ENCODE results near the gene PTPRG. TPM values are rescaled to one million over a fixed set of nuclear protein-coding genes. Genes with fewer than 3 reads are reported as not detected.
"Not testable (repeated sequence)": the region's sequence is repeated elsewhere in the genome, so short reads cannot be mapped to it uniquely, and the experiment has no call there.

PTPRG gene
- total RNA-seq, 2 experiments from 2014 or later, result 0.13 to 0.70 TPM

DNA sequence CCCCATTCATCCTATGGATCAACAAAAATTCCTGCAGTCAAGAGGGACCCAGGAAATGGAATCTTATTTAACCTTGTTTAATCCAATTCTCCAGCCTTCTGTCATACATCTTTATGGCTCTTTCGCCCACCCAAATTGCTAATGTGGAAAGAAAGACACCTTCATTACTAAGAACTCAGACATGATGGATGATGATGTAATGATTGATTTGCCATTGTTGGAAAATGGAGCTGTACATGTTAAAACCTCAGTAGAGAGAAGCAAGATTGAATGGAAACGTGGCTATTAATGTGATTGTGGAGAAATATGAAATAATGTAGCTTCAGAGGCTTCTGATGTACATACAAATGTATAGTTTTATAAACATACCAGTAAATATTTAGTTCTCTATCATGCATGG, 15.7 kb upstream of the PTPRG start:
- no peak for DNase-seq (ENCODE audit: low spot score)
- no peaks in the 10 kb centered on the region for H3K4me1 ChIP-seq (ENCODE audit: insufficient read depth, low read length, poor library complexity, severe bottlenecking)
- ChIA-PET POLR2A (no interaction called here), CTCF (ENCODE audit: unreplicated experiment) (no interaction called here)
- no peaks in the 10 kb centered on the region for H3K79me2 ChIP-seq (ENCODE audit: insufficient read depth, low read depth, low read length)
- no peak overlapping the region for H3K4me3 ChIP-seq (ENCODE audit: low read depth, low read length, poor library complexity, severe bottlenecking)
- no TSS peak for BruUV-seq (replicated peaks)
- no peaks in the 10 kb centered on the region for H3K9me3 ChIP-seq (ENCODE audit: low read length)
- no peak overlapping the region for H3K27ac ChIP-seq (ENCODE audit: low read depth, low read length, poor library complexity, severe bottlenecking)
- H4K20me1 ChIP-seq (ENCODE audit: insufficient read depth, low read length), result no peaks in the 10 kb centered on the region
- no peak for TF ChIP-seq EZH2phosphoT487 (IDR thresholded peaks at IDR 0.05; ENCODE audit: borderline replicate concordance, low read depth, low read length)
- TF ChIP-seq, protein P1, sequence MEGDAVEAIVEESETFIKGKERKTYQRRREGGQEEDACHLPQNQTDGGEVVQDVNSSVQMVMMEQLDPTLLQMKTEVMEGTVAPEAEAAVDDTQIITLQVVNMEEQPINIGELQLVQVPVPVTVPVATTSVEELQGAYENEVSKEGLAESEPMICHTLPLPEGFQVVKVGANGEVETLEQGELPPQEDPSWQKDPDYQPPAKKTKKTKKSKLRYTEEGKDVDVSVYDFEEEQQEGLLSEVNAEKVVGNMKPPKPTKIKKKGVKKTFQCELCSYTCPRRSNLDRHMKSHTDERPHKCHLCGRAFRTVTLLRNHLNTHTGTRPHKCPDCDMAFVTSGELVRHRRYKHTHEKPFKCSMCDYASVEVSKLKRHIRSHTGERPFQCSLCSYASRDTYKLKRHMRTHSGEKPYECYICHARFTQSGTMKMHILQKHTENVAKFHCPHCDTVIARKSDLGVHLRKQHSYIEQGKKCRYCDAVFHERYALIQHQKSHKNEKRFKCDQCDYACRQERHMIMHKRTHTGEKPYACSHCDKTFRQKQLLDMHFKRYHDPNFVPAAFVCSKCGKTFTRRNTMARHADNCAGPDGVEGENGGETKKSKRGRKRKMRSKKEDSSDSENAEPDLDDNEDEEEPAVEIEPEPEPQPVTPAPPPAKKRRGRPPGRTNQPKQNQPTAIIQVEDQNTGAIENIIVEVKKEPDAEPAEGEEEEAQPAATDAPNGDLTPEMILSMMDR (conservative IDR thresholded peaks at IDR 0.05; ENCODE audit: low read length), result no peak
- H3K9me2 ChIP-seq (ENCODE audit: insufficient read depth, low read length), result no peaks in the 10 kb centered on the region
- no peak overlapping the region for H2AFZ ChIP-seq (ENCODE audit: low read length)
- no peaks in the 10 kb centered on the region for H3K36me3 ChIP-seq (ENCODE audit: insufficient read depth, low read length)
- no peak overlapping the region for H3K4me2 ChIP-seq (ENCODE audit: low read length)
- intact Hi-C loops (cut with micrococcal nuclease; ENCODE audit: unreplicated experiment), result no loop called here

DNA sequence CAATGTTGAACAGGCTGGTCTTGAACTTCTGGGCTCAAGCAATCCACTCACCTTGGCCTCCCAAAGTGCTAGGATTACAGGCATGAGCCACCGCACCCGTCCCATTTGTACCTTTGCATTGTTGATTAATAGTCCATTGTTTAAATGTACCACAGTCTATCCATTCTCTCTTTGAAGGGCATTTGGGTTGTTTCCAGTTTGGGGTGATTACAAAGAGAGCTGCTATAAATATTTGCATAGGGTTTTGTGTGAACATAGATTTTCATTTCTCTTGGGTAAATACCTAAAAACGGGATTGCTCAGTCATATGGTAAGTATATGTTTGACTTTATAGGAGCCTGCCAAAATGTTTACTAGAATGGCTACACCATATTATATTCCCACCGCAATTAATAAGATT, 13.7 kb upstream of the PTPRG start:
- Histone ChIP-seq H3K4me3 (ENCODE audit: low read depth, low read length, poor library complexity, severe bottlenecking) (no peak overlapping the region), H3K9me3 (ENCODE audit: low read length) (no peaks in the 10 kb centered on the region), H3K4me1 (ENCODE audit: insufficient read depth, low read length, poor library complexity, severe bottlenecking) (no peaks in the 10 kb centered on the region), H4K20me1 (ENCODE audit: insufficient read depth, low read length) (no peaks in the 10 kb centered on the region), H3K9me2 (ENCODE audit: insufficient read depth, low read length) (no peaks in the 10 kb centered on the region), H3K36me3 (ENCODE audit: insufficient read depth, low read length) (no peaks in the 10 kb centered on the region), H2AFZ (ENCODE audit: low read length) (no peak overlapping the region), H3K27ac (ENCODE audit: low read depth, low read length, poor library complexity, severe bottlenecking) (no peak overlapping the region), H3K79me2 (ENCODE audit: insufficient read depth, low read depth, low read length) (no peaks in the 10 kb centered on the region), H3K4me2 (ENCODE audit: low read length) (no peak overlapping the region)
- DNase-seq (ENCODE audit: low spot score), result no peak
- no TSS peak for BruUV-seq (replicated peaks)
- CTCF ChIA-PET (ENCODE audit: unreplicated experiment), result no interaction called here
- POLR2A ChIA-PET, result no interaction called here
- intact Hi-C loops (cut with micrococcal nuclease; ENCODE audit: unreplicated experiment), result no loop called here
- no peak for TF ChIP-seq EZH2phosphoT487 (IDR thresholded peaks at IDR 0.05; ENCODE audit: borderline replicate concordance, low read depth, low read length)
- TF ChIP-seq, protein P1 (conservative IDR thresholded peaks at IDR 0.05; ENCODE audit: low read length), result no peak

DNA sequence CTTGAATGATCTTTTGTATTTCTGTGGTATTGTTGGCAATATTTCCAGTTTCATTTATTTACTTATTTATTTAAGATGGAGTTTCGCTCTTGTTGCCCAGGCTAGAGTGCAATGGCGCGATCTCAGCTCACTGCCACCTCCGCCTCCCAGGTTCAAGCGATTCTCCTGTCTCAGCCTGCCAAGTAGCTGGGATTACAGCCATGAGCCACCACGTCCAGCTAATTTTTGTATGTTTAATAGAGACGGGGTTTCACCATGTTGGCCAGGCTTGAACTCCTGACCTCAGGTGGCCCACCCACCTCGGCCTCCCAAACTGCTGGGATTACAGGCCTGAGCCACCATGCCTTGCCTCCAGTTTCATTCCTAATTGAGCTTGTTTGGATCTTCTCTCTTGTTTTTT, 8.7 kb upstream of the PTPRG start:
- H3K36me3 ChIP-seq (ENCODE audit: insufficient read depth, low read length); H3K4me3 ChIP-seq (ENCODE audit: low read depth, low read length, poor library complexity, severe bottlenecking); H3K9me3 ChIP-seq (ENCODE audit: low read length); DNase-seq (ENCODE audit: low spot score); CTCF ChIA-PET (ENCODE audit: unreplicated experiment); H3K4me1 ChIP-seq (ENCODE audit: insufficient read depth, low read length, poor library complexity, severe bottlenecking); H3K9me2 ChIP-seq (ENCODE audit: insufficient read depth, low read length); H3K79me2 ChIP-seq (ENCODE audit: insufficient read depth, low read depth, low read length); H4K20me1 ChIP-seq (ENCODE audit: insufficient read depth, low read length); H3K4me2 ChIP-seq (ENCODE audit: low read length); H2AFZ ChIP-seq (ENCODE audit: low read length); intact Hi-C loops (cut with micrococcal nuclease; ENCODE audit: unreplicated experiment); BruUV-seq (replicated peaks); H3K27ac ChIP-seq (ENCODE audit: low read depth, low read length, poor library complexity, severe bottlenecking): not testable (repeated sequence)
- POLR2A ChIA-PET, result interaction anchor here (0.6 kb wide), 1 partner anchor 283 kb away, joined by 4 read pairs; no protein-coding TSS in a partner anchor
